NCI-H1436 (cell line): ENCODE results near the gene ME3.
"Not testable (repeated sequence)": the region's sequence is repeated elsewhere in the genome, so short reads cannot be mapped to it uniquely, and the experiment has no call there.

Source experiments
- DNase-seq: peaks from one replicate; lab custom pipeline; 2025; lab: John Stamatoyannopoulos, UW

The ME3 gene

GRCh38 chr11:86433361-86434095, 238.9 kb downstream of the ME3 start:
- DNase-seq: not testable (repeated sequence)

- DNase-seq: no peak
Measured at GRCh38 chr11:86431258-86431657, 241.2 kb downstream of the ME3 start.

- DNase-seq: no peak
Measured at GRCh38 chr11:86427441-86427840, 245.0 kb downstream of the ME3 start.

- not testable (repeated sequence) for DNase-seq
Measured at GRCh38 chr11:86423488-86423887, 248.9 kb downstream of the ME3 start.

GRCh38 chr11:86422371-86422770, 250.0 kb downstream of the ME3 start:
- DNase-seq: no peak

GRCh38 chr11:86421946-86422345, 250.5 kb downstream of the ME3 start:
- DNase-seq: no peak

- no peak for DNase-seq
Measured at GRCh38 chr11:86418917-86419316, 253.5 kb downstream of the ME3 start.

GRCh38 chr11:86418513-86418912, 253.9 kb downstream of the ME3 start:
- DNase-seq: no peak

- no peak for DNase-seq
Measured at GRCh38 chr11:86418106-86418505, 254.3 kb downstream of the ME3 start.

GRCh38 chr11:86416951-86417350, 255.5 kb downstream of the ME3 start:
- DNase-seq: not testable (repeated sequence)

- no peak for DNase-seq
Measured at GRCh38 chr11:86416494-86416893, 255.9 kb downstream of the ME3 start.

GRCh38 chr11:86415026-86415425, 257.4 kb downstream of the ME3 start:
- DNase-seq: no peak

GRCh38 chr11:86414032-86414431, 258.4 kb downstream of the ME3 start:
- no peak for DNase-seq

- DNase-seq: no peak
Measured at GRCh38 chr11:86408845-86409244, 263.6 kb downstream of the ME3 start.

GRCh38 chr11:86403458-86403857, 269.0 kb downstream of the ME3 start:
- no peak for DNase-seq

- no peak for DNase-seq
Measured at GRCh38 chr11:86398106-86398505, 274.3 kb downstream of the ME3 start.

- DNase-seq: no peak
Measured at GRCh38 chr11:86397351-86397750, 275.1 kb downstream of the ME3 start.

- no peak for DNase-seq
Measured at GRCh38 chr11:86396396-86396795, 276.0 kb downstream of the ME3 start.

GRCh38 chr11:86395061-86395551, 277.3 kb downstream of the ME3 start:
- DNase-seq: no peak
